Breast epithelium (tissue), 4 donors: ENCODE data around the gene SSU72. TPM values are rescaled to one million over a fixed set of nuclear protein-coding genes. Genes with fewer than 3 reads are reported as not detected.
A peak's percentile ranks its signal among the peaks of the same experiment; 100 is the strongest.

Source experiments
- DNase-seq, 2 donors: peaks; one replicate each; pipeline ENCODE4 v3.0.0-alpha.2; 2019; ENCODE audit warnings: low spot score in 2 of 2
- H3K27ac ChIP-seq, 2 donors: fragments of 200-600 bp; sonication (generic) in 1 of 2; one replicate each; pipeline ENCODE4 v1.5.1; 2016 to 2019; ENCODE audit warnings: mild to moderate bottlenecking in 1 of 2
- H3K27me3 ChIP-seq, 2 donors: fragments of 200-600 bp; sonication (generic) in 1 of 2; one replicate each; pipeline versions ENCODE4 v1.5.1 to v1.6.0; 2017 to 2019; ENCODE audit warnings: control low read depth in 1 of 2, mild to moderate bottlenecking in 1 of 2
- H3K36me3 ChIP-seq: fragments of 200-600 bp; one replicate; pipeline ENCODE4 v1.5.1; 2019
- H3K4me1 ChIP-seq, 2 donors: fragments of 200-600 bp; sonication (generic); one replicate each; pipeline ENCODE4 v1.5.1; 2016 to 2019; ENCODE audit warnings: control low read depth in 1 of 2
- H3K4me3 ChIP-seq, 3 donors: fragments of 200-600 bp; sonication (generic); 1 replicate in 2 of 3; 2 replicates in 1 of 3; pipeline ENCODE4 v1.5.1; 2016 to 2019; ENCODE audit warnings: mild to moderate bottlenecking in 3 of 3, moderate library complexity in 2 of 3
- H3K9me3 ChIP-seq, 2 donors: fragments of 200-600 bp; sonication (generic) in 1 of 2; one replicate each; pipeline ENCODE4 v1.5.1; 2016 to 2019; ENCODE audit warnings: control low read depth in 1 of 2
- CTCF ChIP-seq, 3 donors: fragments of 450-650 bp; IDR thresholded peaks; one replicate each; pipeline ENCODE4 v1.5.1; 2016 to 2017; ENCODE audit warnings: antibody characterized with exemption in 3 of 3, mild to moderate bottlenecking in 3 of 3, moderate library complexity in 3 of 3
- POLR2A ChIP-seq: fragments of 450-650 bp; IDR thresholded peaks from one replicate; pipeline ENCODE4 v1.6.1; 2016; ENCODE audit warnings: antibody characterized with exemption, mild to moderate bottlenecking, moderate library complexity
- POLR2AphosphoS5 ChIP-seq, 3 donors: sonication (generic); formaldehyde crosslinking; IDR thresholded peaks; one replicate each; pipeline ENCODE4 v1.6.1; 2017; ENCODE audit warnings: antibody characterized with exemption in 3 of 3
- intact Hi-C: fragments of 100-400 bp; cut with DNase I; formaldehyde crosslinking; loops from one replicate; pipeline ENCODE4 v1.15.1; 2023; ENCODE audit warnings: low total_unique reads
- total RNA-seq, 3 donors: library from RNA; depleted of rRNA; stranded (reverse); fragments of >200 nt; gene quantifications; one replicate each; pipeline ENCODE4 v1.1.0, GENCODE V29; 2016

Gene SSU72
- total RNA-seq, 3 donors from 2014 or later = 100 to 125 (median 114) TPM

GRCh38 chr1:1550591-1551432, 23.9 kb downstream of the SSU72 start:
- no peaks in the 10 kb centered on the region for H3K9me3 ChIP-seq
- no peaks in the 10 kb centered on the region for H3K36me3 ChIP-seq
- no peaks in the 10 kb centered on the region for H3K27me3 ChIP-seq
- peak overlapping the region in 1 of 3 donors; percentile 30 for H3K4me3 ChIP-seq
- DNase-seq = no peak
- TF ChIP-seq POLR2AphosphoS5 (IDR thresholded peaks at IDR 0.05) (no peak), CTCF (IDR thresholded peaks at IDR 0.05) (peak in 1 of 3 donors; percentile 11), POLR2A (no peak)
- H3K4me1 ChIP-seq = no peaks in the 10 kb centered on the region
- intact Hi-C loops = no loop called here
- peak overlapping the region in 1 of 2 donors; percentile 74 for H3K27ac ChIP-seq

- H3K4me3 ChIP-seq = peak overlapping the region in 1 of 3 donors; percentile 30
- H3K27ac ChIP-seq = peak overlapping the region in 1 of 2 donors; percentile 74
- H3K9me3 ChIP-seq = no peaks in the 10 kb centered on the region
- TF ChIP-seq POLR2AphosphoS5 (IDR thresholded peaks at IDR 0.05) (no peak), POLR2A (no peak), CTCF (IDR thresholded peaks at IDR 0.05) (no peak)
- H3K4me1 ChIP-seq = no peaks in the 10 kb centered on the region
- no peak for DNase-seq
- H3K27me3 ChIP-seq = no peaks in the 10 kb centered on the region
- H3K36me3 ChIP-seq = no peaks in the 10 kb centered on the region
- intact Hi-C loops = no loop called here
Measured at GRCh38 chr1:1550087-1550486, 24.6 kb downstream of the SSU72 start.

GRCh38 chr1:1548591-1548990, 26.1 kb downstream of the SSU72 start:
- Histone ChIP-seq H3K4me3 (no peak overlapping the region), H3K27ac (no peak overlapping the region), H3K4me1 (no peaks in the 10 kb centered on the region), H3K27me3 (no peaks in the 10 kb centered on the region), H3K36me3 (no peaks in the 10 kb centered on the region), H3K9me3 (no peaks in the 10 kb centered on the region)
- intact Hi-C loops = no loop called here
- DNase-seq = no peak
- TF ChIP-seq POLR2A (no peak), CTCF (IDR thresholded peaks at IDR 0.05) (no peak), POLR2AphosphoS5 (IDR thresholded peaks at IDR 0.05) (no peak)

- H3K4me3 ChIP-seq = no peak overlapping the region
- intact Hi-C loops = no loop called here
Measured at GRCh38 chr1:1547476-1547875, 27.2 kb downstream of the SSU72 start.

More at GRCh38 chr1:1547476-1547875, 27.2 kb downstream of the SSU72 start:
- TF ChIP-seq POLR2A (no peak), POLR2AphosphoS5 (IDR thresholded peaks at IDR 0.05) (no peak), CTCF (IDR thresholded peaks at IDR 0.05) (no peak)
- no peaks in the 10 kb centered on the region for H3K9me3 ChIP-seq
- no peaks in the 10 kb centered on the region for H3K4me1 ChIP-seq
- no peaks in the 10 kb centered on the region for H3K36me3 ChIP-seq
- no peak overlapping the region for H3K27ac ChIP-seq
- H3K27me3 ChIP-seq = no peaks in the 10 kb centered on the region
- DNase-seq = no peak
